Measurements from ENCODE around the gene TRIM50. TPM values are rescaled to one million over a fixed set of nuclear protein-coding genes. Genes with fewer than 3 reads are reported as not detected.

Gene TRIM50
- total and polyA plus RNA-seq, 9 of the 15 experiments (the other 6 are each of a cell fraction or from before 2014, with no cell fraction given), result not detected

DNA sequence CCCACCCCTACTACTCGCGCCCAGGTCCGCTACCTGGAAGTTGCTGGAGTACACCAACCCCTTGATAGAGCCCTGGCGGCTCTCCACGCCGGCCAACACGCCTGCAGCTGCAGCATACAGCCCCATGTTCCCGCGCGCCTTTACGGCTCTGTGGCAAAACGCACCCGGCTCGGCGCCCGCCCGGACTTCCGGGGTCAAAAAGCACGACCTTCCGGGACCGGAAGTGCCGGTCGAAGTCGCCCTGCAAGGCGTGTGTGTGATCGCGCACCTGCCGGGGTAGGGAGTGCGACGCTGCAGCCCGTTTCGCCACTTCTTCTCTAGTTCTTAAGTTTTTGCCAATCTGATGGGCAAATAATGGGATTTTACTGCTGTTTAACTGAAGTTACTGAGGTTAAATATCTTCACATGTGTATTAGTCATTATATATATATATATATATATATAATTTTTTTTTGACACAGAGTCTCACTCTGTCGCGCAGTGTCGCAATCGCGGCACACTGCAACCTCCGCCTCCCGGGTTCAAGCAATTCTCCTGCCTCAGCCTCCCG is 19.1 kb downstream of the TRIM50 start, which contains the start of gene NSUN5 (continued):
- TF ChIP-seq, protein P1, sequence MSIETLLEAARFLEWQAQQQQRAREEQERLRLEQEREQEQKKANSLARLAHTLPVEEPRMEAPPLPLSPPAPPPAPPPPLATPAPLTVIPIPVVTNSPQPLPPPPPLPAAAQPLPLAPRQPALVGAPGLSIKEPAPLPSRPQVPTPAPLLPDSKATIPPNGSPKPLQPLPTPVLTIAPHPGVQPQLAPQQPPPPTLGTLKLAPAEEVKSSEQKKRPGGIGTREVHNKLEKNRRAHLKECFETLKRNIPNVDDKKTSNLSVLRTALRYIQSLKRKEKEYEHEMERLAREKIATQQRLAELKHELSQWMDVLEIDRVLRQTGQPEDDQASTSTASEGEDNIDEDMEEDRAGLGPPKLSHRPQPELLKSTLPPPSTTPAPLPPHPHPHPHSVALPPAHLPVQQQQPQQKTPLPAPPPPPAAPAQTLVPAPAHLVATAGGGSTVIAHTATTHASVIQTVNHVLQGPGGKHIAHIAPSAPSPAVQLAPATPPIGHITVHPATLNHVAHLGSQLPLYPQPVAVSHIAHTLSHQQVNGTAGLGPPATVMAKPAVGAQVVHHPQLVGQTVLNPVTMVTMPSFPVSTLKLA (conservative IDR thresholded peaks at IDR 0.05), result peak; percentile 82 to 93

DNA sequence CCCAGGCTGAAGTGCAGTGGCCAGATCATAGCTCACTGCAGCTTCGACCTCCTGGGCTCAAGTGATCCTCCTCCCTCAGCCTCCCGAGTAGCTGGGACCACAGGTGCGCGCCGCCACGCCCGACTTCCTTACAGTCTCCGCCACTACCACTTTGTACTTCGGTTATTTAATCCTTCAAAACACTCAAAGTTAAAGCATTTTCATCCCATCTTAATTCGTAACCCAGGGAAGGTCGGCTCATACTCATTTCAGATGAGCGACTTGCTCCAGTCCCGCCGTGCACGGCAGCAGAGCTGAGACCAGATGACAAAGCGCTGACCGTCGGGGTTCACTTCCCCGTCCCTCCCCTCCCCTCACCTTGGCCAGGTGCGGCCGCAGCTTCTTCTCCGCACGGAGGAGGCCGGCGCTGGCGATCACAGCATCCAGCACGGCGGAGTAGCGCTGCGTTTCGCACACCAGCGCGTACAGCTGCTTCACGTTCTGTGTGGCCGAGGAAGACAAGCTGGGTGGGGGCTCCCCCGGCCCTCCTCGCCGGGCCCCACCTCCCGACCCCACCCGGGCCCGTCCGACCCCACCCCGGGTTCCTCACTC is 19.7 kb downstream of the TRIM50 start:
- Histone ChIP-seq H3K9me1 (ENCODE audit: control insufficient read depth, insufficient read depth, low read length) (no peaks in the 10 kb centered on the region), H3K27me3 (ENCODE audit: control insufficient read depth in 2 of 2, insufficient read depth in 2 of 2, low read length in 2 of 2) (no peaks in the 10 kb centered on the region), H3K36me3 (ENCODE audit: control insufficient read depth, insufficient read depth, low read length) (peaks cover 41% of the 10 kb centered on the region; the same call in 2 of the 3 replicates), H4K20me1 (replicated peaks; ENCODE audit: control insufficient read depth, insufficient read depth, low read length) (no peaks in the 10 kb centered on the region), H2AFZ (ENCODE audit: low read depth, low read length) (peak overlapping the region; percentile 82), H3K9me3 (replicated peaks; ENCODE audit: control insufficient read depth, insufficient read depth, low read depth, low read length) (no peaks in the 10 kb centered on the region), H3K9ac (ENCODE audit: insufficient read depth in 1 of 2, low read depth in 2 of 2, low read length in 2 of 2) (peak overlapping the region; percentile 80 to 99), H3K27ac (ENCODE audit: extremely low read depth, low read depth, low read length) (peak overlapping the region; percentile 47), H3K4me3 (peak overlapping the region; percentile 88), H3K4me2 (ENCODE audit: insufficient read depth, low read length) (peak overlapping the region; percentile 94), H3K79me2 (ENCODE audit: control insufficient read depth, insufficient read depth, low read length) (peaks cover 26% of the 10 kb centered on the region), H3K4me1 (replicated peaks in 1 of 2; ENCODE audit: control insufficient read depth in 2 of 2, insufficient read depth in 2 of 2, low read length in 2 of 2) (peaks cover 4 to 21% of the 10 kb centered on the region in 2 experiments; a peak in 4 of 5 replicates)
- POLR2A ChIA-PET, result interaction anchor here (0.5 to 1.0 kb wide), 5 partner anchors 9 to 1040 kb away, joined by 3 read pairs; no protein-coding TSS in a partner anchor
- ATAC-seq (peak; percentile 78), DNase-seq (ENCODE audit: extremely low read depth in 1 of 4, low spot score in 3 of 4) (peak in 1 of 4 experiments; percentile 39), FAIRE-seq (no peak)
- CTCF ChIA-PET (ENCODE audit: low intra/inter-chr PET ratio), result interaction anchor here (0.5 kb wide), 1 partner anchor 28 kb away, joined by 3 read pairs; no protein-coding TSS in a partner anchor
- in situ Hi-C loops (cut with MboI), result no loop called here
- 4% methylated on average over 25 of the region's 43 CpGs for WGBS (ENCODE audit: insufficient coverage, low coverage, missing lambda C conversion rate)
- no TSS peak for BruUV-seq (replicated peaks)
- intact Hi-C loops (cut with micrococcal nuclease), result no loop called here
- TF ChIP-seq, protein P2, sequence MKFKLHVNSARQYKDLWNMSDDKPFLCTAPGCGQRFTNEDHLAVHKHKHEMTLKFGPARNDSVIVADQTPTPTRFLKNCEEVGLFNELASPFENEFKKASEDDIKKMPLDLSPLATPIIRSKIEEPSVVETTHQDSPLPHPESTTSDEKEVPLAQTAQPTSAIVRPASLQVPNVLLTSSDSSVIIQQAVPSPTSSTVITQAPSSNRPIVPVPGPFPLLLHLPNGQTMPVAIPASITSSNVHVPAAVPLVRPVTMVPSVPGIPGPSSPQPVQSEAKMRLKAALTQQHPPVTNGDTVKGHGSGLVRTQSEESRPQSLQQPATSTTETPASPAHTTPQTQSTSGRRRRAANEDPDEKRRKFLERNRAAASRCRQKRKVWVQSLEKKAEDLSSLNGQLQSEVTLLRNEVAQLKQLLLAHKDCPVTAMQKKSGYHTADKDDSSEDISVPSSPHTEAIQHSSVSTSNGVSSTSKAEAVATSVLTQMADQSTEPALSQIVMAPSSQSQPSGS (CRISPR knock-in tag; IDR thresholded peaks at IDR 0.05), result 0 out of 2 replicates have a peak, but pooled peaks have one; percentile 30
- TF ChIP-seq, protein P3, sequence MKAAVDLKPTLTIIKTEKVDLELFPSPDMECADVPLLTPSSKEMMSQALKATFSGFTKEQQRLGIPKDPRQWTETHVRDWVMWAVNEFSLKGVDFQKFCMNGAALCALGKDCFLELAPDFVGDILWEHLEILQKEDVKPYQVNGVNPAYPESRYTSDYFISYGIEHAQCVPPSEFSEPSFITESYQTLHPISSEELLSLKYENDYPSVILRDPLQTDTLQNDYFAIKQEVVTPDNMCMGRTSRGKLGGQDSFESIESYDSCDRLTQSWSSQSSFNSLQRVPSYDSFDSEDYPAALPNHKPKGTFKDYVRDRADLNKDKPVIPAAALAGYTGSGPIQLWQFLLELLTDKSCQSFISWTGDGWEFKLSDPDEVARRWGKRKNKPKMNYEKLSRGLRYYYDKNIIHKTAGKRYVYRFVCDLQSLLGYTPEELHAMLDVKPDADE (conservative IDR thresholded peaks at IDR 0.05; ENCODE audit: control insufficient read depth, low read depth, low read length), result no peak
- TF ChIP-seq, protein P4, sequence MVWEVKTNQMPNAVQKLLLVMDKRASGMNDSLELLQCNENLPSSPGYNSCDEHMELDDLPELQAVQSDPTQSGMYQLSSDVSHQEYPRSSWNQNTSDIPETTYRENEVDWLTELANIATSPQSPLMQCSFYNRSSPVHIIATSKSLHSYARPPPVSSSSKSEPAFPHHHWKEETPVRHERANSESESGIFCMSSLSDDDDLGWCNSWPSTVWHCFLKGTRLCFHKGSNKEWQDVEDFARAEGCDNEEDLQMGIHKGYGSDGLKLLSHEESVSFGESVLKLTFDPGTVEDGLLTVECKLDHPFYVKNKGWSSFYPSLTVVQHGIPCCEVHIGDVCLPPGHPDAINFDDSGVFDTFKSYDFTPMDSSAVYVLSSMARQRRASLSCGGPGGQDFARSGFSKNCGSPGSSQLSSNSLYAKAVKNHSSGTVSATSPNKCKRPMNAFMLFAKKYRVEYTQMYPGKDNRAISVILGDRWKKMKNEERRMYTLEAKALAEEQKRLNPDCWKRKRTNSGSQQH (CRISPR knock-in tag; IDR thresholded peaks at IDR 0.05), result no peak
- TF ChIP-seq, protein P5, sequence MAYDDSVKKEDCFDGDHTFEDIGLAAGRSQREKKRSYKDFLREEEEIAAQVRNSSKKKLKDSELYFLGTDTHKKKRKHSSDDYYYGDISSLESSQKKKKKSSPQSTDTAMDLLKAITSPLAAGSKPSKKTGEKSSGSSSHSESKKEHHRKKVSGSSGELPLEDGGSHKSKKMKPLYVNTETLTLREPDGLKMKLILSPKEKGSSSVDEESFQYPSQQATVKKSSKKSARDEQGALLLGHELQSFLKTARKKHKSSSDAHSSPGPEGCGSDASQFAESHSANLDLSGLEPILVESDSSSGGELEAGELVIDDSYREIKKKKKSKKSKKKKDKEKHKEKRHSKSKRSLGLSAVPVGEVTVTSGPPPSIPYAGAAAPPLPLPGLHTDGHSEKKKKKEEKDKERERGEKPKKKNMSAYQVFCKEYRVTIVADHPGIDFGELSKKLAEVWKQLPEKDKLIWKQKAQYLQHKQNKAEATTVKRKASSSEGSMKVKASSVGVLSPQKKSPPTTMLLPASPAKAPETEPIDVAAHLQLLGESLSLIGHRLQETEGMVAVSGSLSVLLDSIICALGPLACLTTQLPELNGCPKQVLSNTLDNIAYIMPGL (CRISPR knock-in tag; IDR thresholded peaks at IDR 0.05), result peak; percentile 62; the same call in 1 of the 2 replicates
- TF ChIP-seq MEF2D (tag; conservative IDR thresholded peaks at IDR 0.05; ENCODE audit: low read depth) (no peak), IRF2 (CRISPR knock-in tag; IDR thresholded peaks at IDR 0.05) (0 out of 2 replicates have a peak, but pooled peaks have one; percentile 39), SREBF1 (IDR thresholded peaks at IDR 0.05; ENCODE audit: borderline replicate concordance, low read depth, low read length) (no peak), ARID1B (IDR thresholded peaks at IDR 0.05) (no peak)
